Measurements from ENCODE around the gene ZNF100.
"Not testable (repeated sequence)": the region's sequence is repeated elsewhere in the genome, so short reads cannot be mapped to it uniquely, and the experiment has no call there.

Gene ZNF100

DNA sequence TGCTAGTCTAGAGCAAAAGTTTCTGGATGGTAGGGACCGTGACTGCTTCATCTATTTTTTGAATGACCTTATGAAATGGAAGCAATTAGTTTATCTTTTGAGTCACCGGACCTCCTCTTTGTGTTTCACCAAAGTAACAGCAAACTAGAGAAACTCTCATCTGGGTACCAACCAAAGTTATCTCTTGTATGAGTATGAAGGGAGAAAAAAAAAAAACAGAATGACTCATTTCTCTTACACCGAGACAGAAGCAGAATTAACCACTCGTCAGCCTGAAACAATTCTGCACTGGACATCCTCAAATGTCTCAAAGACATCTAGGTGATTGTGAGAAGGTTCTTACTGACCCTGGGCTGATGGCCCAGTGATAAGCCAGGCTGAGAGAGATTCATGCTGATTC is 18.3 kb downstream of the ZNF100 start:
- intact Hi-C loops (cut with DNase I; ENCODE audit: low total_unique reads), result no loop called here
- TF ChIP-seq CTCF (IDR thresholded peaks at IDR 0.05), result no peak
- H3K27ac ChIP-seq, result no peak overlapping the region
- H3K9me3 ChIP-seq, result no peaks in the 10 kb centered on the region
- DNase-seq, result no peak
- no peaks in the 10 kb centered on the region for H3K27me3 ChIP-seq
- H3K36me3 ChIP-seq, result peaks cover 10 to 45% (median 30%) of the 10 kb centered on the region in 3 donors
- H3K4me1 ChIP-seq, result peaks cover 0 to 8% (median 0%) of the 10 kb centered on the region in 4 donors
- no peak overlapping the region for H3K4me3 ChIP-seq

DNA sequence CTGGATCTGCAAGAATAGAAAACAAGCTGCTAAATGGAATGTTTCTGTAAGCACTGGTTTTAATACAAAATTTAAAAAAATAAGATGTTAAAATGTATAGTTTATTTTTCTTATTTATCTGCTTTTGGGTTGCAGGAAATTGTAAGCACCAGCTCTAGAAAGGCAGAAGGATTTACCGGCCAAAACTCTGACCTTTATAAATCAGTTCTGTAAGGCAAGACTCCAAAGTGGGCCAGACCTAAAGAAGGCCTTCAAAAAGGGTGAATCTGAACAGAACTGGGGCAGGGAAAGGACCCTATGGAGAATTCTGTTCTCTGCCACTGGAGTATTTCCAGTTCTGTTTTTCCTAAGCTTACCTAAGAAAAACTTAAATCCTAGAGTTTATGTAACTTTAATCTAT is 19.3 kb downstream of the ZNF100 start:
- Histone ChIP-seq H3K36me3 (peaks cover 13 to 48% (median 30%) of the 10 kb centered on the region in 3 donors), H3K27ac (no peak overlapping the region), H3K9me3 (no peaks in the 10 kb centered on the region), H3K4me3 (no peak overlapping the region), H3K4me1 (peaks cover 0 to 8% (median 0%) of the 10 kb centered on the region in 4 donors), H3K27me3 (no peaks in the 10 kb centered on the region)
- intact Hi-C loops (cut with DNase I; ENCODE audit: low total_unique reads), result no loop called here
- DNase-seq, result no peak
- no peak for TF ChIP-seq CTCF (IDR thresholded peaks at IDR 0.05)

DNA sequence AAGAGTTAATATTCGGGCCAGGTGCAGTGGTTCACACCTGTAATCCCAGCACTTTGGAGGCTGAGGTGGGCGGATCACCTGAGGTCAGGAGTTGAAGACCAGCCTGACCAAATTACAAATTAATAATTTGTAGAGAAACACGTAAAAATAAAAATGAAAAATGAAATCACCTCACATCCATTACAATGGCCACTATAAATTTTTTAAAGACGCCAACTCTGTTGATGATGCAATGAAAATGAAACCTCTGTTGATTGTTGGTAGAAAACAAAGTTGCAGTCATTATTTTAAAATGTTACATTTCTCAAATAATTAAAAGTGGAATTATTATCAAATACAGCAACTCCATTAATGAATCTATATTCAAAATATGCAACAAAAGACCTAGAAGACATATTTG is 26.8 kb downstream of the ZNF100 start:
- Histone ChIP-seq H3K9me3 (peaks cover 0 to 12% (median 0%) of the 10 kb centered on the region in 3 donors), H3K4me1 (no peaks in the 10 kb centered on the region), H3K27me3 (no peaks in the 10 kb centered on the region), H3K36me3 (peaks cover 48 to 69% (median 61%) of the 10 kb centered on the region in 3 donors), H3K27ac (no peak overlapping the region), H3K4me3 (no peak overlapping the region)
- TF ChIP-seq CTCF (IDR thresholded peaks at IDR 0.05), result no peak
- intact Hi-C loops (cut with DNase I; ENCODE audit: low total_unique reads), result no loop called here
- no peak for DNase-seq

- Histone ChIP-seq H3K36me3 (peaks cover 20 to 78% (median 70%) of the 10 kb centered on the region in 3 donors), H3K9me3 (peaks cover 0 to 72% (median 19%) of the 10 kb centered on the region in 3 donors)
- H3K4me3 ChIP-seq; DNase-seq; H3K4me1 ChIP-seq; H3K27ac ChIP-seq; intact Hi-C loops (cut with DNase I; ENCODE audit: low total_unique reads); H3K27me3 ChIP-seq: not testable (repeated sequence)
Measured at GRCh38 chr19:21726942-21727747, 40.2 kb downstream of the ZNF100 start.

GRCh38 chr19:21713761-21714160 is 53.6 kb downstream of the ZNF100 start:
- Histone ChIP-seq H3K4me3 (no peak overlapping the region), H3K36me3 (no peaks in the 10 kb centered on the region), H3K4me1 (no peaks in the 10 kb centered on the region), H3K9me3 (peaks cover 0 to 5% (median 0%) of the 10 kb centered on the region in 3 donors), H3K27me3 (no peaks in the 10 kb centered on the region), H3K27ac (no peak overlapping the region)
- intact Hi-C loops (cut with DNase I; ENCODE audit: low total_unique reads), result no loop called here
- TF ChIP-seq CTCF (IDR thresholded peaks at IDR 0.05), result no peak
- no peak for DNase-seq

- Histone ChIP-seq H3K27me3 (no peaks in the 10 kb centered on the region), H3K4me1 (no peaks in the 10 kb centered on the region), H3K36me3 (no peaks in the 10 kb centered on the region), H3K4me3 (no peak overlapping the region), H3K9me3 (peaks cover 0 to 5% (median 0%) of the 10 kb centered on the region in 3 donors), H3K27ac (no peak overlapping the region)
- DNase-seq, result no peak
- intact Hi-C loops (cut with DNase I; ENCODE audit: low total_unique reads), result no loop called here
- TF ChIP-seq CTCF (IDR thresholded peaks at IDR 0.05), result no peak
Measured at GRCh38 chr19:21709464-21709863, 57.9 kb downstream of the ZNF100 start.

GRCh38 chr19:21707878-21708277 is 59.5 kb downstream of the ZNF100 start:
- intact Hi-C loops (cut with DNase I; ENCODE audit: low total_unique reads), result not testable (repeated sequence)

More at GRCh38 chr19:21707878-21708277, 59.5 kb downstream of the ZNF100 start:
- H3K9me3 ChIP-seq, H3K4me3 ChIP-seq, H3K36me3 ChIP-seq, H3K27me3 ChIP-seq, H3K4me1 ChIP-seq, DNase-seq, H3K27ac ChIP-seq: not testable (repeated sequence)
